ENCODE measurements around the gene B4GALT1.

GRCh38 chr9:33092634-33093033 is 74.5 kb downstream of the B4GALT1 start:
- TF ChIP-seq CTCF (IDR thresholded peaks at IDR 0.05) (no peak), POLR2A (IDR thresholded peaks at IDR 0.05) (no peak)
